M059J (cell line): ENCODE measurements around the gene RPRD1B. TPM values are rescaled to one million over a fixed set of nuclear protein-coding genes. Genes with fewer than 3 reads are reported as not detected.
"Not testable (repeated sequence)": the region's sequence is repeated elsewhere in the genome, so short reads cannot be mapped to it uniquely, and the experiment has no call there.

ENCODE experiments used
- DNase-seq: peaks from one replicate; pipeline ENCODE4 v3.0.0-alpha.2; 2012; ENCODE audit warnings: low read depth
- total RNA-seq: library from RNA; depleted of rRNA; stranded (reverse); fragments of >200 nt; shearing (Covaris generic); gene quantifications from 2 replicates; pipeline ENCODE4 v1.2.3, GENCODE V29; 2014

Gene RPRD1B
- total RNA-seq, 1 experiment from 2014 or later: 35.5 TPM

- peak; percentile 88 for DNase-seq
These were observed 32.2 kb upstream of the RPRD1B start for GRCh38 chr20:38001173-38001875.

- no peak for DNase-seq
These were observed 31.6 kb upstream of the RPRD1B start for GRCh38 chr20:38001981-38002380.

- DNase-seq: no peak
These were observed 31.1 kb upstream of the RPRD1B start for GRCh38 chr20:38002422-38002821.

- no peak for DNase-seq
These were observed 29.1 kb upstream of the RPRD1B start for GRCh38 chr20:38004416-38004815.

- DNase-seq: no peak
These were observed 27.6 kb upstream of the RPRD1B start for GRCh38 chr20:38005903-38006302.

GRCh38 chr20:38007526-38007925 is 26.0 kb upstream of the RPRD1B start:
- DNase-seq: no peak

- DNase-seq: no peak
These were observed 25.2 kb upstream of the RPRD1B start for GRCh38 chr20:38008233-38008944.

- DNase-seq: not testable (repeated sequence)
These were observed 24.1 kb upstream of the RPRD1B start for GRCh38 chr20:38009416-38009815.

GRCh38 chr20:38011696-38012095 is 21.9 kb upstream of the RPRD1B start:
- no peak for DNase-seq

- no peak for DNase-seq
These were observed 21.2 kb upstream of the RPRD1B start for GRCh38 chr20:38012332-38012731.

GRCh38 chr20:38013887-38014286 is 19.7 kb upstream of the RPRD1B start:
- DNase-seq: no peak

GRCh38 chr20:38017959-38018358 is 15.6 kb upstream of the RPRD1B start:
- DNase-seq: no peak

- no peak for DNase-seq
These were observed 15.2 kb upstream of the RPRD1B start for GRCh38 chr20:38018385-38018784.

- peak; percentile 57 for DNase-seq
These were observed 12.3 kb upstream of the RPRD1B start for GRCh38 chr20:38021087-38021772.

- DNase-seq: peak; percentile 59
These were observed 10.2 kb upstream of the RPRD1B start for GRCh38 chr20:38023181-38024001.

- DNase-seq: no peak
These were observed 9.1 kb upstream of the RPRD1B start for GRCh38 chr20:38024496-38024895.

GRCh38 chr20:38029453-38029852 is 4.1 kb upstream of the RPRD1B start:
- no peak for DNase-seq

- DNase-seq: no peak
These were observed 1.6 kb upstream of the RPRD1B start for GRCh38 chr20:38031957-38032356.

- no peak for DNase-seq
These were observed 789 bp upstream of the RPRD1B start for GRCh38 chr20:38032585-38033329.

- DNase-seq: peak; percentile 18
These were observed 633 bp downstream of the RPRD1B start for GRCh38 chr20:38034108-38034649.

- DNase-seq: peak; percentile 22
These were observed 1.4 kb downstream of the RPRD1B start for GRCh38 chr20:38034961-38035360.
